ENCODE measurements around the gene TOP1. TPM values are rescaled to one million over a fixed set of nuclear protein-coding genes. Genes with fewer than 3 reads are reported as not detected.

TOP1 gene
- total RNA-seq: 117 TPM in 2 replicates

- Mint-ChIP-seq H3K27ac (peak within 1 kb of the TSS; percentile 95), H3K4me3 (peak within 1 kb of the TSS; percentile 84), H3K27me3 (no peaks in the 10 kb centered on the region), H3K9me3 (no peaks in the 10 kb centered on the region), H3K4me1 (peaks cover 42% of the 10 kb centered on the region), H3K36me3 (ENCODE audit: low read depth) (peaks cover 35% of the 10 kb centered on the region)
- intact Hi-C loops (cut with micrococcal nuclease): loop anchor here (1.0 to 10.0 kb wide), 6 partner anchors 20 to 286 kb away; partner anchors contain the start of gene ZHX3
- DNase-seq: peak; percentile 100
Observed at GRCh38 chr20:41028359-41029149, at the start of gene TOP1. Gene TOP1 (plus strand): TSS chr20:41028822. CDS start chr20:41029068, 246 bp downstream.

- H3K27ac Mint-ChIP-seq: no peak overlapping the region
- peaks cover 4% of the 10 kb centered on the region for H3K4me1 Mint-ChIP-seq
- H3K36me3 Mint-ChIP-seq (ENCODE audit: low read depth): peaks cover 7% of the 10 kb centered on the region
- DNase-seq: no peak
- H3K27me3 Mint-ChIP-seq: peaks cover 39% of the 10 kb centered on the region
- intact Hi-C loops (cut with micrococcal nuclease): no loop called here
- peaks cover 23% of the 10 kb centered on the region for H3K9me3 Mint-ChIP-seq
- H3K4me3 Mint-ChIP-seq: no peak overlapping the region
Observed at GRCh38 chr20:40979247-40979646, 49.4 kb upstream of the TOP1 start.

GRCh38 chr20:40980106-40980827, 48.4 kb upstream of the TOP1 start:
- H3K4me3 Mint-ChIP-seq: no peak overlapping the region
- no peak for DNase-seq
- peaks cover 7% of the 10 kb centered on the region for H3K36me3 Mint-ChIP-seq (ENCODE audit: low read depth)
- intact Hi-C loops (cut with micrococcal nuclease): no loop called here
- peaks cover 4% of the 10 kb centered on the region for H3K4me1 Mint-ChIP-seq
- peaks cover 23% of the 10 kb centered on the region for H3K9me3 Mint-ChIP-seq
- no peak overlapping the region for H3K27ac Mint-ChIP-seq
- H3K27me3 Mint-ChIP-seq: peaks cover 29% of the 10 kb centered on the region

- Mint-ChIP-seq H3K9me3 (peaks cover 23% of the 10 kb centered on the region), H3K4me3 (no peak overlapping the region), H3K27ac (no peak overlapping the region), H3K27me3 (peaks cover 23% of the 10 kb centered on the region), H3K36me3 (ENCODE audit: low read depth) (peaks cover 7% of the 10 kb centered on the region), H3K4me1 (peaks cover 4% of the 10 kb centered on the region)
- intact Hi-C loops (cut with micrococcal nuclease): no loop called here
- DNase-seq: no peak
Observed at GRCh38 chr20:40980828-40981310, 47.8 kb upstream of the TOP1 start.

DNA sequence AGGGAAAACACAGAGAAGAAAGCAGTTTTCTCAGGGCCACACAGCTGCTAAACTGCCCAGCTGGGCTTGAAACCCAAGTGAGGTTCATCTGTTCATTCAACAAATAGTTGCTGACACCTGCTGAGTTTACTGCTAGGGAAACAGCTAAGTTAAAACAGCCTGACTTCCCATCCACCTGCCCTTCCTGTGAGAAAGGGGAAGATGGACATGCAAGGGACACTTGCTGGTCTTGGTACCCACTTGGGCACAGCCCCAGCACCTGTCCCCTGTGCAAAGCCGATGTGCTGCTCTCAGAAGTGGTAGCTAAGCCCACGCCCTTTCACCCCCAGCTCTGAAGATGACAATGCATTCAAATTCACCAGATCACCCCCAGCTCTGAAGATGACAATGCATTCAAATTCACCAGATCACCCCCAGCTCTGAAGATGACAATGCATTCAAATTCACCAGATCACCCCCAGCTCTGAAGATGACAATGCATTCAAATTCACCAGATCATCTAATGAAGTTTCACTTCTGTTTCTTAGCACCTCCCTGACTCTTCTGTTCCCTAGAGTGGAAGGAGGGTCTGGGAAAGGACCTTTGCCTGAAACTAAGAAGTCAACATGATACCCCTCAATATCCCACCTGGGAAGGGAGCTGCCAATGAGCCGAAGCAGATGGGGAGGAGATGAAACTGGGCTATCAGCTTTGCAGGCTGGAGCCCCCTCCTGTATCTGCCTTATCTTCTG, 46.0 kb upstream of the TOP1 start:
- Mint-ChIP-seq H3K36me3 (ENCODE audit: low read depth) (peaks cover 7% of the 10 kb centered on the region), H3K4me3 (no peak overlapping the region), H3K4me1 (peaks cover 16% of the 10 kb centered on the region), H3K27ac (no peak overlapping the region), H3K9me3 (peaks cover 12% of the 10 kb centered on the region), H3K27me3 (peaks cover 10% of the 10 kb centered on the region)
- no peak for DNase-seq
- intact Hi-C loops (cut with micrococcal nuclease): no loop called here

DNA sequence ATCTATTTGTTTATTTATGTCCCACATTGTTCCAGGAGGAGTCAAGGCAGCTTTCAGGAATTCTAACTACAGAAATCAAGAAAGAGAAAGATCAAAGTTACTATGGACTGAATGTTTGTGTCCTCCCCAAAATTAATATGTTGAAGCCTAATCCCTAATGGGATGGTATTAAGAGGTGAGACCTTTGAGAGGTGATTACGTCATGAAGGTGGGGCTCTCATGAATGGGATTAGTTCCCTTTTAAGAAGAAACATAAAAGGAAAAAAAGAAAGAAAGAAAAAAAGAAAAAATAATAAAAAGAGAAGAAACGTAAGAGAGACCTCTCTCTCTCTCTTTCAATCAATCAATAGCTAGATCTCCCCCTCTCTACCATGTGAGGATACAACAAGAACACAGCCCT, 44.7 kb upstream of the TOP1 start:
- H3K4me1 Mint-ChIP-seq: peaks cover 16% of the 10 kb centered on the region
- DNase-seq: no peak
- H3K27me3 Mint-ChIP-seq: no peaks in the 10 kb centered on the region

GRCh38 chr20:40984496-40984895, 44.1 kb upstream of the TOP1 start:
- intact Hi-C loops (cut with micrococcal nuclease): no loop called here
- no peak overlapping the region for H3K4me3 Mint-ChIP-seq
- no peak overlapping the region for H3K27ac Mint-ChIP-seq

More for the DNA sequence above, 44.7 kb upstream of the TOP1 start:
- Mint-ChIP-seq H3K36me3 (ENCODE audit: low read depth) (no peaks in the 10 kb centered on the region), H3K9me3 (no peaks in the 10 kb centered on the region), H3K4me3 (no peak overlapping the region), H3K27ac (no peak overlapping the region)
- intact Hi-C loops (cut with micrococcal nuclease): no loop called here

GRCh38 chr20:40986774-40987173, 41.8 kb upstream of the TOP1 start:
- DNase-seq: no peak
- H3K27me3 Mint-ChIP-seq: no peaks in the 10 kb centered on the region
- peaks cover 28% of the 10 kb centered on the region for H3K4me1 Mint-ChIP-seq
- H3K9me3 Mint-ChIP-seq: no peaks in the 10 kb centered on the region
- no peak overlapping the region for H3K4me3 Mint-ChIP-seq
- H3K36me3 Mint-ChIP-seq (ENCODE audit: low read depth): no peaks in the 10 kb centered on the region
- intact Hi-C loops (cut with micrococcal nuclease): no loop called here
- no peak overlapping the region for H3K27ac Mint-ChIP-seq

More at GRCh38 chr20:40984496-40984895, 44.1 kb upstream of the TOP1 start:
- no peak for DNase-seq
- Mint-ChIP-seq H3K4me1 (peaks cover 16% of the 10 kb centered on the region), H3K27me3 (no peaks in the 10 kb centered on the region), H3K9me3 (no peaks in the 10 kb centered on the region), H3K36me3 (ENCODE audit: low read depth) (no peaks in the 10 kb centered on the region)

DNA sequence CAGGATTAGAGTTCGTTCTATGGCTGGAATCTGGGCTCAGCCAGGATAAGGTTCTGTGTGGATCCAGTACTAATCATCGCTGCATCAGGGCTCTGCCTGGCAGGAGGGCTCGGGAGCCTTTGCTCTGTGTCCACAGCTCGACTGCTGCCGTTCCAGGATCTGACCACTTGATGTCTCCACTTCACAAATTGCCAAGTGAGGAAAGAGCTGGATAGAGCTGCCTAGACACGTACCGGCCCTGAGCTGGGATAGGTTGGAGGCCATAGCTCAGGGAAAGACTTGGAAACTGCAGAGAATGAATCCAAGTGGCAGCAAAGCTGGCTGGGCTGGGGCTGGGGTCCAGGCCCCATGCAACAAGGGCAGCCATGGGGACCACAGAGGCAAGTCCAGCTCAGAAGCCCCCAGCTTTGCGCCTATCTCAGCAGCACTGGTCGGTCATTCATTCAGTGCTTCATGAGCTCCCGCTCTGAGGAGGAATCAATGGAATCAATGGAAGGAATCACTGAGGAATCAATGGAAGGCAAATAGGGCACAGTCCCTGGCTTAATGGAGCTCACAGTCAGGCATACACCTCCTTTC, 38.0 kb upstream of the TOP1 start:
- Mint-ChIP-seq H3K27me3 (no peaks in the 10 kb centered on the region), H3K4me3 (peak overlapping the region; percentile 53), H3K9me3 (no peaks in the 10 kb centered on the region), H3K4me1 (peaks cover 29% of the 10 kb centered on the region), H3K36me3 (ENCODE audit: low read depth) (no peaks in the 10 kb centered on the region), H3K27ac (peak overlapping the region; percentile 80)
- intact Hi-C loops (cut with micrococcal nuclease): loop anchor here (1.0 to 5.0 kb wide), 4 partner anchors 38 to 105 kb away; partner anchors contain the start of gene TOP1
- DNase-seq: peak; percentile 91

DNA sequence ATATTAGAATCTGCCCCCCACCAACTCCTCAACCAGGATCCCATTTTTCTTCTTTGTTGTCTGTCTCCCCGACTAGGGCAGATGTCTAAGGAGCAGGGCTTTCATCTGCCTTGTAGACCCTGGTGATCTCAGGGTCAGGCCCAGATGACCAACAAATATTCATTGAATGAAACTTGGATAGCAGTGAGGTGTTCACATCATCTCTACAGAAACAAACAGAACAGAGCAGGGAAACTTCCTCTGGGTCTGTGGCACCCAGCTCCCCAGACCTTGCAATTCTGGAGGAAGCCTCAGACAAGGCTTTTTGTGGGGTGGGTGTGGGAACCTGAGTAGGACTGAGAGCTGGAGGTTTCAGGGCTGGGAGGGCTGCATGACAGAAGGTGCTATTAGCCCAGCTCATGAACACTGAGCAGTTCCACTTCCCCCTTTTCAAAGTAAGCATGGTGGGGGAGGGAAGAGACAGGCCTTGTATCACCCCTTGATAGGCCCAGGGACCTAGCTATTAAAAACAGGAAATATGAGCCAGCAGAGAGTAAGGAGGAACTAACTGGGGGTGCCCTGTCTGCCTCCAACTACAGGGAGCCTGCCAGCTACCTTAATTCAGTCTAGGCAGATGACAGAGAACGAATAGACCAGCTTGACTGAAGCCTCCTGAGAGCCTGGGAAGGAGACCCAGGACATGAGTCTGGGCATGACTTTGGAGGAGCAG, 37.3 kb upstream of the TOP1 start:
- peak overlapping the region; percentile 53 for H3K4me3 Mint-ChIP-seq
- DNase-seq: no peak
- no peaks in the 10 kb centered on the region for H3K27me3 Mint-ChIP-seq
- H3K4me1 Mint-ChIP-seq: peaks cover 28% of the 10 kb centered on the region
- H3K9me3 Mint-ChIP-seq: no peaks in the 10 kb centered on the region
- H3K36me3 Mint-ChIP-seq (ENCODE audit: low read depth): no peaks in the 10 kb centered on the region
- intact Hi-C loops (cut with micrococcal nuclease): loop anchor here (1.0 to 5.0 kb wide), 3 partner anchors 37 to 86 kb away; partner anchors contain the start of gene TOP1
- peak overlapping the region; percentile 76 for H3K27ac Mint-ChIP-seq

- Mint-ChIP-seq H3K27me3 (no peaks in the 10 kb centered on the region), H3K36me3 (ENCODE audit: low read depth) (no peaks in the 10 kb centered on the region)
- intact Hi-C loops (cut with micrococcal nuclease): loop anchor here (5.0 kb wide), 1 partner anchor 85 kb away; no protein-coding TSS in a partner anchor
Observed at GRCh38 chr20:40992349-40993113, 36.1 kb upstream of the TOP1 start.

DNA sequence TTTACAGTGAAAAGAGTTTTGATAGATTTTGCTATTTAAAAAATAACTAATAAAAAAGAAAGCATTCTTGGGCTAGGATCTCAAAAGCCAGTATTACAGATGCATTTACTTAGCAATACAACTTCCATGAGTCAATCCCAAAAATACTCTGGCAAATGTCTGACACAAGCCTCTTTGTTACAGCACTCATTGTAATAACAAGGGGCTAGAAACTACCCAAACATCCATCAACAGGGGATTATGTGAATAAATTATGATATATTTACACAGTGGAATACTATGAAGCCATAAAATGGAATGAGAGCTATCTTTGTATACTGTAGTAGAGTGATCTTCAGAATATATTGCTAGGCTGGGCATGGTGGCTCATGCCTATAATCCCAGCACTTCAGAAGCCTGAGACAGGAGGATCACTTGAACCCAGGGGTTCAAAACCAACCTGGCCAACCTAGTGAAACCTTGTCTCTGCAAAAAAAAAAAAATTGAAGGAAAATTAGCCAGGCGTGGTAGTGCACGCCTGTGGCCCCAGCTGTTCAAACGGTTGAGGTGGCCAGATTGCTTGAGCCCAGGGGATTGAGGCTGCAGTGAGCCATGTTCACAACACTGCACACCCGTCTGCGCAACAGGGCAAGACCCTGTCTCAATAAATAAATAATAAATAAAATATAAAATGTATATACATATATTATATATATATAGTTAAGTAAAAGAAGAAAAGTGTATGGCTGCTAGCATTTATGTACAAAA, 34.7 kb upstream of the TOP1 start:
- no peak for DNase-seq
- H3K27me3 Mint-ChIP-seq: no peaks in the 10 kb centered on the region
- H3K36me3 Mint-ChIP-seq (ENCODE audit: low read depth): no peaks in the 10 kb centered on the region
- intact Hi-C loops (cut with micrococcal nuclease): loop anchor here (5.0 kb wide), 1 partner anchor 83 kb away; no protein-coding TSS in a partner anchor
- no peak overlapping the region for H3K4me3 Mint-ChIP-seq
- H3K4me1 Mint-ChIP-seq: peaks cover 19% of the 10 kb centered on the region
- H3K9me3 Mint-ChIP-seq: no peaks in the 10 kb centered on the region
- no peak overlapping the region for H3K27ac Mint-ChIP-seq

More at GRCh38 chr20:40992349-40993113, 36.1 kb upstream of the TOP1 start:
- Mint-ChIP-seq H3K9me3 (no peaks in the 10 kb centered on the region), H3K4me3 (no peak overlapping the region), H3K4me1 (peaks cover 19% of the 10 kb centered on the region), H3K27ac (no peak overlapping the region)
- DNase-seq: no peak
